GM12878 (cell line): Measurements from ENCODE around the gene CDK4. TPM values are rescaled to one million over a fixed set of nuclear protein-coding genes. Genes with fewer than 3 reads are reported as not detected.

Experiments
- ATAC-seq: fragments of 200-7000 bp; cut with Tn5 transposase; 3 replicates; pipeline ENCODE4 v1.9.1; 2020; ENCODE audit warnings: mild to moderate bottlenecking, moderate library complexity
- BruUV-seq: library from RNA; stranded (reverse); fragments of 400-500 nt; replicated peaks from 2 replicates; lab custom pipeline; 2021; lab: Mats Ljungman, UMichigan
- CTCF ChIA-PET: fragments of 300-600 bp; sonication (Branson Sonifier 250); formaldehyde crosslinking; extraction: SDS; loops from one replicate; lab custom pipeline; 2021; ENCODE audit warnings: inconsistent platforms; lab: Yijun Ruan, JAX
- POLR2A ChIA-PET: fragments of 350-600 bp; formaldehyde crosslinking; extraction: SDS; loops from one replicate; lab custom pipeline; 2021; ENCODE audit warnings: inconsistent platforms; lab: Charles Lee
- RAD21 ChIA-PET: fragments of 300-600 bp; sonication (Branson Sonifier 250); formaldehyde crosslinking; loops from one replicate; lab custom pipeline; 2023; ENCODE audit warnings: antibody characterized with exemption; ENCODE audit not compliant: unreplicated experiment; lab: Charles Lee
- SMC1A ChIA-PET: fragments of 300-600 bp; sonication (Branson Sonifier 250); formaldehyde crosslinking; loops from one replicate; lab custom pipeline; 2023; ENCODE audit not compliant: unreplicated experiment, uncharacterized antibody; lab: Charles Lee
- DNase-seq: peaks from one replicate; pipeline ENCODE4 v3.0.0-alpha.2; 2011; ENCODE audit warnings: low read depth, low spot score
- FAIRE-seq: peaks from 3 replicates; lab custom pipeline; 2011; peaks lifted over from hg19 to GRCh38; lab: Jason Lieb, UNC
- H2AFZ ChIP-seq: 2 replicates; pipeline ENCODE4 v1.6.0; 2011; ENCODE audit warnings: low read depth, low read length, control low read depth; ENCODE audit not compliant: control insufficient read depth
- H3K27ac ChIP-seq: 2 replicates; pipeline ENCODE4 v1.5.1; 2011; ENCODE audit warnings: control low read depth; ENCODE audit not compliant: control insufficient read depth, insufficient read depth
- H3K27me3 ChIP-seq, 2 experiments: replicated peaks in 1 of 2; 2 replicates each; pipeline versions ENCODE4 v1.6.0 to v1.6.1; 2011; ENCODE audit warnings: low read length in 1 of 2; ENCODE audit not compliant: control insufficient read depth in 2 of 2, insufficient read depth in 2 of 2
- H3K36me3 ChIP-seq, 2 experiments: 2 replicates each; pipeline ENCODE4 v1.5.1; 2011; ENCODE audit warnings: low read length in 1 of 2; ENCODE audit not compliant: control insufficient read depth in 2 of 2, insufficient read depth in 2 of 2
- H3K4me1 ChIP-seq: 2 replicates; pipeline ENCODE4 v1.6.1; 2011; ENCODE audit warnings: mild to moderate bottlenecking, low read length, moderate library complexity, mixed read lengths; ENCODE audit not compliant: control insufficient read depth, insufficient read depth
- H3K4me2 ChIP-seq: 2 replicates; pipeline ENCODE4 v1.6.0; 2011; ENCODE audit warnings: control low read depth; ENCODE audit not compliant: control insufficient read depth, insufficient read depth
- H3K4me3 ChIP-seq: fragments of 200-600 bp; sonication (generic); 2 replicates; pipeline ENCODE4 v1.5.1; 2016
- H3K79me2 ChIP-seq: 2 replicates; pipeline ENCODE4 v1.6.0; 2011; ENCODE audit warnings: low read length; ENCODE audit not compliant: control insufficient read depth, insufficient read depth
- H3K9ac ChIP-seq: 2 replicates; pipeline ENCODE4 v1.8.0; 2011; ENCODE audit warnings: low read length, control low read depth, mixed read lengths; ENCODE audit not compliant: control insufficient read depth, insufficient read depth
- H3K9me3 ChIP-seq: replicated peaks from 3 replicates; pipeline ENCODE4 v1.5.1; 2011; ENCODE audit warnings: mild to moderate bottlenecking, low read length; ENCODE audit not compliant: control insufficient read depth, insufficient read depth
- H4K20me1 ChIP-seq: 2 replicates; pipeline ENCODE4 v1.6.0; 2011; ENCODE audit not compliant: control insufficient read depth, insufficient read depth
- CHD4 ChIP-seq: fragments of 200-600 bp; sonication (generic); IDR thresholded peaks from 2 replicates; pipeline ENCODE4 v1.6.1; 2016; ENCODE audit warnings: mild to moderate bottlenecking
- CUX1 ChIP-seq: IDR thresholded peaks from 2 replicates; pipeline ENCODE4 v1.6.1; 2012; ENCODE audit warnings: improper control_type of control experiment, low read depth, low read length; ENCODE audit not compliant: insufficient replicate concordance
- ETV6 ChIP-seq, 2 experiments: fragments of 450-650 bp in 1 of 2; IDR thresholded peaks in 1 of 2; conservative IDR thresholded peaks in 1 of 2; 2 replicates each; pipeline ENCODE4 v1.6.1; 2014; ENCODE audit warnings: antibody characterized with exemption in 1 of 2, borderline replicate concordance in 1 of 2, low read depth in 1 of 2, mild to moderate bottlenecking in 1 of 2, moderate library complexity in 1 of 2
- GABPA ChIP-seq: IDR thresholded peaks from 2 replicates; pipeline ENCODE4 v1.6.1; 2014; ENCODE audit warnings: antibody characterized with exemption, low read depth, mild to moderate bottlenecking, inconsistent platforms
- IKZF1 ChIP-seq: fragments of 450-650 bp; conservative IDR thresholded peaks from 2 replicates; pipeline ENCODE4 v1.6.1; 2017; ENCODE audit warnings: antibody characterized with exemption, mild to moderate bottlenecking
- IKZF2 ChIP-seq, 2 experiments: fragments of 450-650 bp; IDR thresholded peaks; 2 replicates each; pipeline ENCODE4 v1.6.1; 2017; ENCODE audit warnings: mild to moderate bottlenecking in 2 of 2, moderate library complexity in 2 of 2
- MAX ChIP-seq: IDR thresholded peaks from 2 replicates; pipeline ENCODE4 v1.6.1; 2012; ENCODE audit warnings: low read depth, low read length, improper control_type of control experiment
- MTA2 ChIP-seq: fragments of 450-650 bp; IDR thresholded peaks from 2 replicates; pipeline ENCODE4 v1.6.1; 2016; ENCODE audit warnings: low read depth, mild to moderate bottlenecking, moderate library complexity
- SIX5 ChIP-seq: IDR thresholded peaks from 2 replicates; pipeline ENCODE4 v1.6.1; 2011; ENCODE audit warnings: mild to moderate bottlenecking, low read depth, low read length, moderate library complexity; ENCODE audit not compliant: severe bottlenecking
- SRF ChIP-seq, 2 experiments: IDR thresholded peaks; 2 replicates each; pipeline ENCODE4 v1.6.1; 2011; ENCODE audit warnings: low read depth in 2 of 2, low read length in 2 of 2, mild to moderate bottlenecking in 1 of 2, moderate library complexity in 1 of 2
- STAT3 ChIP-seq: IDR thresholded peaks from 2 replicates; pipeline ENCODE4 v1.6.1; 2011; ENCODE audit warnings: low read depth, low read length, improper control_type of control experiment
- ZBTB4 ChIP-seq: fragments of 450-650 bp; formaldehyde crosslinking; IDR thresholded peaks from 2 replicates; pipeline ENCODE4 v1.4.0; 2022; ENCODE audit warnings: mild to moderate bottlenecking, moderate library complexity
- ZNF24 ChIP-seq: fragments of 450-650 bp; IDR thresholded peaks from 2 replicates; pipeline ENCODE4 v1.6.1; 2017; ENCODE audit warnings: antibody characterized with exemption, mild to moderate bottlenecking
- WGBS: methylation state at CpG from one replicate; pipeline ENCODE4 v1.1.6; 2016; ENCODE audit warnings: low lambda C conversion rate; ENCODE audit not compliant: insufficient replicate concordance, insufficient coverage; ENCODE audit errors: missing lambda C conversion rate; 5-methylcytosine and 5-hydroxymethylcytosine counted together
- in situ Hi-C: fragments of 300-500 bp; cut with MboI; formaldehyde crosslinking; loops from 9 replicates; pipeline ENCODE4 v1.14.3; 2018; ENCODE audit warnings: mixed read lengths
- intact Hi-C: fragments of 100-400 bp; cut with micrococcal nuclease; formaldehyde crosslinking; loops from one replicate; pipeline ENCODE4 v1.14.2; 2022; ENCODE audit not compliant: unreplicated experiment
- polyA plus RNA-seq, 11 experiments: library from polyadenylated mRNA; depleted of rRNA in 4 of 11; unstranded in 6 of 11; stranded (reverse) in 5 of 11; fragments of >200 nt; fragmentation: Nextera tagmentation in 4 of 11; fragmentation: Illumina TruSeq in 1 of 11; extraction: Ambion mirVana in 4 of 11; extraction: Trizol in 1 of 11; gene quantifications; 1 replicate in 1 of 11; 2 replicates in 10 of 11; pipeline versions ENCODE4 v1.2.1 to v1.2.3, GENCODE V29; 2011 to 2016; ENCODE audit warnings: inconsistent platforms in 2 of 11, missing spikeins in 2 of 11, low read depth in 1 of 11
- total RNA-seq, 4 experiments: library from RNA; depleted of rRNA in 3 of 4; stranded (reverse); fragments of >200 nt in 3 of 4; fragmentation: Illumina TruSeq in 1 of 4; extraction: Trizol in 1 of 4; gene quantifications; 2 replicates each; pipeline versions ENCODE4 v1.2.1 to v1.2.3, GENCODE V29; 2013 to 2021

The CDK4 gene
- total and polyA plus RNA-seq, 10 of the 15 experiments (the other 5 are each of a cell fraction or from before 2014, with no cell fraction given) = 26.1 to 385 (median 221) TPM

DNA sequence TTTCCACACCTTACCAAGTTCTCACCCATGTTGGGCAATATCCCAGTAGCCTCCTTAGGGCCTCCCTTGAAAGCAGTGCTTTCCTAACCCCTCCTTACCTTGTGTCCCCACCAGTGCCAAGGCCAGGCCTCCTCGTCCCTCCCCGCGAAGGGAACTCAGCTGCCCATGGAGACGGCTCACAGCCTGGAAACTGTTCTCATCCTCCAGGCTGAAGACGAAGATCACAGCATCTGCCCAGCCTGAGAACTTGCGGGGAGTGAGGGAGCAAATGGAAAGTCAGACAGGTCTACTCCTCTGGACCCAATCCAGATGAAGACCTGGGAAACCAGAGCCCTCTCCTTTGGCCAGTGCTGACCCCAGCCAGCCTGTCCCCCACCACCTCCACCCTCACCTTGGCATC is 18.2 kb downstream of the CDK4 start (continued):
- TF ChIP-seq CUX1 (no peak), CHD4 (no peak), MAX (no peak)

GRCh38 chr12:57732726-57733593 is 19.1 kb downstream of the CDK4 start:
- H2AFZ ChIP-seq = no peak overlapping the region
- ATAC-seq (no peak), DNase-seq (no peak), FAIRE-seq (no peak)
- no peak overlapping the region for H3K4me2 ChIP-seq
- ChIA-PET CTCF (interaction anchor here (0.6 to 1.3 kb wide), 5 partner anchors 8 to 460 kb away, joined by 3 to 4 read pairs (median 3); partner anchors contain the start of gene TSPAN31), RAD21 (no interaction called here), SMC1A (interaction anchor here (1.9 kb wide), 1 partner anchor 9 kb away, joined by 5 read pairs; no protein-coding TSS in a partner anchor), POLR2A (no interaction called here)
- no peaks in the 10 kb centered on the region for H3K9me3 ChIP-seq
- H3K9ac ChIP-seq = no peak overlapping the region
- intact Hi-C loops = no loop called here
- no peaks in the 10 kb centered on the region for H3K27me3 ChIP-seq
- 82% methylated on average over 11 of the region's 11 CpGs for WGBS
- no peaks in the 10 kb centered on the region for H4K20me1 ChIP-seq
- H3K79me2 ChIP-seq = no peaks in the 10 kb centered on the region
- in situ Hi-C loops = no loop called here
- H3K4me3 ChIP-seq = no peak overlapping the region
- no TSS peak for BruUV-seq
- H3K4me1 ChIP-seq = no peaks in the 10 kb centered on the region
- H3K36me3 ChIP-seq = peaks cover 4 to 12% of the 10 kb centered on the region in 2 experiments
- no peak overlapping the region for H3K27ac ChIP-seq
- TF ChIP-seq STAT3 = no peak
- TF ChIP-seq IKZF1 = no peak
- TF ChIP-seq ETV6 (conservative IDR thresholded peaks at IDR 0.05 in 1 of 2, IDR thresholded peaks at IDR 0.05 in 1 of 2; ENCODE audit: borderline replicate concordance in 1 of 2, low read depth in 1 of 2) = no peak
- no peak for TF ChIP-seq ZNF24
- TF ChIP-seq IKZF2 (IDR thresholded peaks at IDR 0.05) = no peak
- no peak for TF ChIP-seq SIX5
- TF ChIP-seq ZBTB4 (CRISPR knock-in tag) = no peak
- TF ChIP-seq GABPA = no peak
- TF ChIP-seq MTA2 = no peak
- TF ChIP-seq SRF (IDR thresholded peaks at IDR 0.05; ENCODE audit: low read depth in 2 of 2, low read length in 2 of 2) = no peak
